Stimulated activated CD8-positive, alpha-beta memory T cell treated with anti-CD3 and anti-CD28 coated beads, Interleukin-7, amount 100 ng/mL, for 24 hours (primary cell): ENCODE results near the gene OMD.

Source experiments
- DNase-seq: peaks from one replicate; pipeline ENCODE4 v3.0.0-alpha.2; 2020; ENCODE audit warnings: low read depth

Gene OMD, protein sequence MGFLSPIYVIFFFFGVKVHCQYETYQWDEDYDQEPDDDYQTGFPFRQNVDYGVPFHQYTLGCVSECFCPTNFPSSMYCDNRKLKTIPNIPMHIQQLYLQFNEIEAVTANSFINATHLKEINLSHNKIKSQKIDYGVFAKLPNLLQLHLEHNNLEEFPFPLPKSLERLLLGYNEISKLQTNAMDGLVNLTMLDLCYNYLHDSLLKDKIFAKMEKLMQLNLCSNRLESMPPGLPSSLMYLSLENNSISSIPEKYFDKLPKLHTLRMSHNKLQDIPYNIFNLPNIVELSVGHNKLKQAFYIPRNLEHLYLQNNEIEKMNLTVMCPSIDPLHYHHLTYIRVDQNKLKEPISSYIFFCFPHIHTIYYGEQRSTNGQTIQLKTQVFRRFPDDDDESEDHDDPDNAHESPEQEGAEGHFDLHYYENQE

DNA sequence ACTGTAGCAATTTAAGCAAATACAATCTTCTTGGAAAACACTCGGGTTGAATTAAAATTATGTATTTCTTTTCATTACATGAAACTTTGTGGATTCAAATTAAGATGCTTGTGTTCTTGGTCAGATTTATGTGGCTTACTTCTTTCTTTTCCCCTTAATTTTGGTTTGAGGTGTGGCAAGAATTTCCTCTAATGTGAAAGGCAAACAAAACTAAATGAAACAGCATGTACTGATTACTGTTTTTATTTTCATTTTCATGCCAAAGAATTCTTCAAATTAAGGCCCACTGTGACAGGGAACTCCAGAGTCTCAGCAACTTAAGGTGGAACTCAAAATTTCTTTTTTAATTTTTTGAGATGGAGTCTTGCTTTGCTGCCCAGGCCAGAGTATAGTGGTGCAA, at the start of gene OMD:
TSS of gene OMD (minus strand) at position 132 of the 400 bp plus-strand sequence. CDS start 6,913 bp downstream, outside the sequence.
- DNase-seq = no peak

DNA sequence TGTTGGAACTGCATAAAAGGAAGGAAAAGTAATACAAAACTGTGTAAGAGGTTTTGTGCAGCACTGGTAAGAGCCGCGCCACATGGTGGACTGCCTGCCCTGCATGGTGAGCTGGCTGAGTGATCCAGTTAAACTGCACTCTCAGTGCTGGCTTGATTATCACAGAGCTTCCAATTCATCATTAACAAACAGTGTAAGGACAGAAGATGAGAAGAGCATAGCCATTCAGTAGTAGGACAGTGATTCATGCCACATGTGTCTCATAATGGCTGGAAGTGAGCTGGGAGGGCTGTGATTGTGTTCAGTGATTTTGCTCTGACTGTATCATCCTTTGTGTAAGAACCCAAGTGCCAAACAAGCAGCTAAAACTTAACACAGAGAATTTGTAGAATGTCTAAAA, 43.9 kb upstream of the OMD start:
- DNase-seq = no peak

DNA sequence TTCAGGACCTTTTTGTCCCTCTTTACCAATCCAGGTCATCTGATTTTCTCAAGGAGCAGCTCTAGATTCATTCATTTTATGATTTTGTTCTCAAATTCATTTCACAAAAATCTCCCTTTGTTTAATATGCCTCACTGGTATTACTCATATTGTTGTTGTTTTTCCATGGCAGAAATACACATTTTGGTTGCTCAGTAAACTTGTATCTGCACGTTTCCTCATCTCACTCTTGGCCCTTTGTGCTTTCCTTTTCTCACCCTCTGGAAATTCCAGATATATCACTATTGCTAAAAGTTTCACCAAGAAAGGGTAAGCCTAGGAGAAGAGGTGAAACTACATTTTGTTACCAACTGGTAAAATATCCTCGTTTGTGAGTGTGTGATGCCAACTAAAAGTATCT, 43.2 kb upstream of the OMD start:
- DNase-seq = no peak

DNA sequence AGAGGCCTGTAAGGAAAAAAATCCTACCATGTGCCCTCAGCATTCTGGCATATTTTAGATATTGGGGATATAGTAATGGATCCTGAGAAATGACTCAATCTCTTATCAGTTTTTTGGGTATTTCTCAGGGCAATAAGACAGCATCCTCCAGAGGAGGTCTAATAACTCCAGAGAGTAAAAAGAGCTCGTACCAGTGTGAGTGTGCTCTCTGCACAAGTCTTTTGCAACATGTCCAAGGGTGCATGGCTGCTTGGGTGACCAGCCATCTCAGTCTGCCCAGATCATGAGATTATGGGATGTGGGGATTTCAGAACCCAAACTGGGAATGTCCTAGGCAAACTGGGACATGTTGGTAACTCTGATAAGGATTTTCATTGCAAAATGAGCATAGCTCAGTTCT, 42.8 kb upstream of the OMD start:
- no peak for DNase-seq

DNA sequence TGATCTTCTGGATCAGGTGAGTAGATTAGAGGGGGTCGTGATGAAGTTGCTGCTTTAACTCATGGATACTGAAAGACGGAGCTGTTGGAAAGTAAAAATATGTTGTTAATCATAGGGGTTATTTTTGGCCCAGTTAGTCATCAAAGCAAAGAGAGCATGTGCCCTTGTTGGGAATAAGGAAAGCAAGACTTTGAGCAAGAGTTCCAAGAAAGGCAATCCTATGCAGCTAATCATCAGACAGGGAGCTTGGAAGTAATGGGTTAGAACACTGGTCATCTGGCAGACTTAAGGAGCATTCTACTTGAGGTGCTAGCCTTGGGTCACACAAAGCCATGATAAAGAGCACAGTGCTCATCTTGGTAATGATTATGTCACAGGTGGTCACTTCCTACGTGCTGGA, 39.7 kb upstream of the OMD start:
- no peak for DNase-seq

DNA sequence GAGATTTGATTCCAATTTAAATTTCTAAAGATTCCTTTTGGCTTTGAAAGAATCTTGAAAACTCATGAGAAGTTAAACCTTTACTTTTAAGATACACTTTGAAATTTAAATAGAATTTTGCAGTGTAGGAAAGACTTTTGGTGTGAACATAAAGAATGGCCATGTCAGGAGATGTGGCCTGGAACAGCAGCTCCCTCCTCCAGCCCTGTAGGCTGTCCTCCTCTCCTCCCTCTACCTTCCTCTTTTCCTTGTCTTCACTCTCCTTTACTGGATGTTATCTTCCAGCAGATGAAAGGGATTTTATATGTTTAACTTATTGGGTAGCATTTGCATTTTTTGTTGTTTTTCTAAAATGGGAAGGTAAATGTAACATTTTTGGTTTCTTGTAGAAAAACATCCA, 39.1 kb upstream of the OMD start:
- no peak for DNase-seq

DNA sequence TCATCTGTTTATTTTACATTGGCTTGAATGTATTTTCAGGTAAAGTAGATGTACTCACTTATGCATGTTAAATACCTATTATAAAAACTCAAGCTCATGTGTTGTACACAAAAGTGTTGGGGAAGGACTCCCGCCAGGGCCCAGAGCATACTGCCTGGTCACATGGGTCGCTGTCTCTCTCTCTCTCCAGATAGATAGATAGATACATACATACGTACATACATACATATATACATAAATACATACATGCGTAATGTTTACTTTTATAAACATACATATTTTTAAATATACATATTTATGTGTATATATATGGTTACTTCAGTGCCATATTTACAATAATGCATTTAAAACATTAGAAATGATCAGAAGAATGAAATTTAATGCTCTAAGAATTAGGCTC, 33.3 kb upstream of the OMD start:
- DNase-seq = no peak

DNA sequence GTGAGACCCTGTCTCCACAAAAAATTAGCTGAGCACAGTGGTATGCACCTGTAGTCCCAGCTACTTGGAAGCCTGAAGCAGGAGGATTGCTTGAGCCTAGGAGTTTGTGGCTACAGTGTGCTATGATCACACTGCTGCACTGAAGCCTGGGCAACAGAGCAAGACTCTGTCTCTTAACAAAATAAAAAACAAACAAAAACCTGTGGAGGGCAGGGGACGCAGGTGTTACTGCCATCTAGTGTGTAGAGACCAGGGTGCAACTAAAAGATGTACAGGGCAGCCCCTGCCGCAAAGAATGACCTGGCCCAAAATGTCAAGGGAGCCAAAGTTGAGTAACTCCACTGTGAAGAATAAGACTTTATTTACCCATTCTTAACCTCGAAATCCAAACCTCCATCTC, 30.9 kb upstream of the OMD start:
- DNase-seq = no peak

DNA sequence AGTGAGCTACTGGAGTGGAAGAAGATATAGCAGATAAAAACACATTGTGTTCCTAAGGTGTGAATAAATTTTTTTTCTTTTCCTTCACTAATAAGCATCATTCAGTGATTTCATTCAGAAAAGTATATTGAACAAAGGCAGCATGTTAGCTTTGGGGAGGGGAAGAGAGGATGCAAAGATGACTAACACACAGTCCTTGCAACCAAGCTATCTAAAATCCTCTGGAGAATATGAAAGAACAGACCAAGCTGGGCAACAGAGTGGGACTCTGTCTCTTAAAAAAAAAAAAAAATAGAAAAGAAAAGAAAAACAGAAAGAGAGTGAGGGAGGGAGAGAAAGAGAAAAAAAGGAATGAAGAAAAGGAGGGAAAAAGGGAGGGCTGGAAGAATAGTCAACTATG, 22.3 kb upstream of the OMD start:
- DNase-seq = no peak

DNA sequence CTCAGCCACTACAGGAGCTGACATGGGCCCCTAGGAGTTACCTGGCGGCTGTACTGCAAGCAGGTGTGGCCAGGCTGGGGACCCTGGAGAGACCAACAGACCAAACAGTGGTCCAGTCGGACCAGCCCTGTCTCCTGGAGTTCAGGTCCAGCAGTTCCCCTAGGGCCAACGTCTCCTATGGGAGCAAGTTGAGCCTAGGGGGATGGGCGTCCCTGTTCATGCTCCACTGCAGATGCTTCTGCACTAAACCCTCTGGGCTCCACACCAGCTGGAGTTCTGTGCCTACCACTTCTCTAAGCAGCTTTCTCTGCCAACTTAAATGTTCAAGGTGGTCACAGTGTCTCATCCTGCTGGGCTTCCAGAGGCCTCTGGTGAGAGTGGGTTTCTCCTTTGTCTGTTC, 20.6 kb upstream of the OMD start:
- no peak for DNase-seq

DNA sequence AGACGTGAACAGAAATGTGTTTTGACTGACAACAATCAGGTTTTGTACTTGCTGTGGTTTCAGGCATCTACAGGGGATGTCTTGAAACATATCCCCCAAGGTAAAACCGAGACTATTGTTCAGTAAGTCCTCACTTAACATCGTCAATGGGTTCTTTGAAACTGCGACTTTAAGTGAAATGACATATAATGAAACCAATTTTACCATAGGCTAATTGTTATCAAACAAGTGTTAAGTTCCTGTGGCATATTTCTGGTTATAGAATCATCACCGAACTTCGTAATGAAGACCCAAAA, 16.4 kb upstream of the OMD start:
- no peak for DNase-seq

DNA sequence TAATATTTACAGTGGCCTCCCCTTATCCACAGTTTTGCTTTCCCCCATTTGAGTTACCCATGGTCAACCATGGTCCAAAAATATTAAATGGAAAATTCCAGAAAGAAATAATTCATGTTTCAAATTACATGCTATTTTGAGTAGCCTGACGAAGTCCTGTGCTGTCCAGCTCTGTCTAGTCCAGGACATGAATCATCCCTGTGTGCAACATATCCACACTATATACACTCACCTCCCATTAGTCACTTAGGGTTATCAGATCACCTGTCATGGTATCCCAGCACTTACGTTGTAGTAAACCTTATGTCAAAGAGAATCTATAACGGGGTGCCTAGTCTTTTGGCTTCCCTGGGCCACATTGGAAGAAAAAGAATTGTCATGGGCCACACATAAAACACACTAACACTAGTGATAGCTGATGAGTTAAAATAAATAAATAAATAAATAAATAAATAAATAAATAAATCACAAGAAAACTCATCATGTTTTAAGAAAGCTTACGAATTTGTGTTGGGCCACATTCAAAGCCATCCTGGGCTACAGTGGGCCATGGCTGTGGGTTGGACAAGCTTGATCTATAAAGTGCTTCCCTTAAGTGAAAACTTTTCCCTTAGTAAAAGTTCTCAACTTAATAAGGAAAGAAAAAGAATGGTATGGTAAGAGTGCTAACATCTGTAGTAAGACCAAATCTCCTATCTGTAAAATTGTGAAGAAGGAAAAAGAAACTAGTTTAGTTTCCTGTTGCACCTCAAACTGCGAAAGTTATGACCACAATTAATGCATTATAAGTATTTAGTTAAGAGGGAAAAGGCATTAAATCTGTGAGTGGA, 15.9 kb upstream of the OMD start:
- DNase-seq = no peak

DNA sequence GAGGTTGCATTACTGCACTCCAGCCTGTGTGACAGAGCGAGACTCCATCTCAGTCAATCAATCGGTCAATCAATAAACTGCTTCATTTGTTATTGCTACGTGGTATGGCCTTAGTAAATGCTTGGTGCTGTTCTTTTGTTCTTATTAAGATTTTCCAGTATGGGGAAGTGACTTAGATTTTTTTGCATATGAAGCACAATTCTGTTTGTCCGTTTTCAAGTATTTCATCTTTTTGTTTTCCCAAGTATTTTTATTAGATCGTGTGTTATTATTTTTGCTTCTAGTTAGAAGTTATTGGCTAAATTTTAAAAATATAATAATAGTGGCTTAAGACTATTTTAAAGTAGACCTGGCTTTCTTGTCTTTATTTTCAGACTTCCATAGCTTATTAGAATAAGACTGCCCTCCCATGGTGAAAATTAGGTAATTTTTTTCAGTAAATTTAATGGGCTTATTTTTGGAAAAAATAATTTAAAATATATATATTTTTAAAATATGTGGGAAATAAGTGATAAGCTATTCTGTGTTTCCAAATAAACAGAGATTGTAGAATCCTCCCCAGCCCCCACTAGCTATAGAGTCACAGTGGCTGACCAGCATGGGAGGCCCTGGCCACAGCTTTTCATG, 14.7 kb upstream of the OMD start:
- no peak for DNase-seq

DNA sequence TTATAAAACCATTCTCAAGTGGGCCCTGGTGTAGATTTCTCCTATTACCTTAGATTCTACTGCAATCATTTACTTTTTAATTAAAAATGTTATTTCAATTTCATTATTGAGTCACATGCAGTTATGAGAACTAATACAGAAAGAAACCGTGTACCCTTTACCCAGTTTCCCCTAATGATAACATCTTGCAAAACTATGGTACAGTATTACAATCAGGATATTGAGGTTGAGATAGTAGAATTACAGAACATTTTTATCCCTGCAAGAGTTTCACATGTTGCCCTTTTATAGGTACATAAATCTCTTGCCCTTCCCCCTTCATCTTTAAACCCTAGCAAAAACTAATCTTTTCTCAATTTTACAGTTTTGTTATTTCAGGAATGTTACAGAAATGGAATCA, 11.0 kb upstream of the OMD start:
- DNase-seq = no peak

DNA sequence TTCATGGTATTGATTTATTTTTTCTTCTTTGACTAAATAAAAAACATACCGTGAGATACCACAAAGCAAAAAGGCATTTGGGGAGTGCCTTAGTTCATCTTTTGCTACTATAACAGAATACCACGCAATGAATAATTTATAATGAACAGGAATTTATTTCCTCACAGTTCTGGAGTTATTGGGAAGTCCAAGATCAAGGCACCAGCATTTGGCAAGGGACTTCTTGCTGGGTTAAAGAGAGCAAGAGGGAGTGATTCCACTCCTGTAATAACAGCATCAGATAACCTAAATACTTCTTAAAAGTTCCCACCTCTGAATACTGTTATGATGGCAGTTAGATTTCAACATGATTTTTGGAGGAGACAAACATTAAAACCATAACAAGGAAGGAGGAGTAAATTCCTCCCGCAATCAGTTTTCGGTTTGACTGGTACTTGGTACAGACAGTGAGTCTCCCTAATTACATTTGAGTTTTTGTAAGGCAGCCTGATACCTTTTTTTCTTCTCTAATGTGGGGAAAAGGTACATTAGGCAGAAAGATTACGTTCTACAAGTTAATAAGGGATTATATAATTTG, 8.8 kb upstream of the OMD start:
- no peak for DNase-seq

DNA sequence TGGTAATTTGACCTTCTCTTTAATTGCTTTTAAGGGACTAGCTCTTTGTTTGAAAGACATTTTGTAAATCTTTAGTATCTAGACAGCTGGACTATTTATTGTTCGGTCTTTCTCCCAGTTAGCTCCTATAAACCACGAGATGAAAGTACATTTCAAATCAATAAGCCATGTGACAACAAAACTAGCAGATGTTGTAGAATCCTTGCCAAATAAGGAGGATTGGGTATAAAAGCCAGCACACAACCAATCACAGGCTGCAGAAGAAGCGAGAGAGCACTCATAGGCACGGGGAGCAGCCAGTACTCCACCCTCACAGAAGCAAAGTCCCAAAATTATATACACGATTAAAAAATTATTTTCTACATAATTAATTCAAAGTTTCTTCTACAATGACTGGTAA, 8.1 kb upstream of the OMD start:
- no peak for DNase-seq

DNA sequence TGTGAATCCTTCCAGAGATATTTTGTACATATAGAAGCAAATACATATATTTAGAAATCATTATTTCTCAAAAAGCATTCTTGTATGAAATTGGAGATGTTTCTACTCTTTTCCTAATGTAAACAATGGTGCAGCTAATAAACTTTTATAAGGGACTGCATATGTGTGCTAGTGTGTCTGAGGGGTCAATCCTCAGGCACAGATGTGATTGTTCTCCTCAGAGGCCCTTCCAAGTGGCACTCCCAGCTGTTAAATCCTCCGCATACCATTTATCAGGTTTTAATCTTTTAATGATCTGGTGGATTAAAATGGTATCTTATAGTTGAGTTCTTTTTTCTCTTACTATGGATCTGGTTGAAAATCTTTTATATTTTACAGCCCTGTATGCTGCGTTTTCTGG, 5.6 kb upstream of the OMD start:
- no peak for DNase-seq

DNA sequence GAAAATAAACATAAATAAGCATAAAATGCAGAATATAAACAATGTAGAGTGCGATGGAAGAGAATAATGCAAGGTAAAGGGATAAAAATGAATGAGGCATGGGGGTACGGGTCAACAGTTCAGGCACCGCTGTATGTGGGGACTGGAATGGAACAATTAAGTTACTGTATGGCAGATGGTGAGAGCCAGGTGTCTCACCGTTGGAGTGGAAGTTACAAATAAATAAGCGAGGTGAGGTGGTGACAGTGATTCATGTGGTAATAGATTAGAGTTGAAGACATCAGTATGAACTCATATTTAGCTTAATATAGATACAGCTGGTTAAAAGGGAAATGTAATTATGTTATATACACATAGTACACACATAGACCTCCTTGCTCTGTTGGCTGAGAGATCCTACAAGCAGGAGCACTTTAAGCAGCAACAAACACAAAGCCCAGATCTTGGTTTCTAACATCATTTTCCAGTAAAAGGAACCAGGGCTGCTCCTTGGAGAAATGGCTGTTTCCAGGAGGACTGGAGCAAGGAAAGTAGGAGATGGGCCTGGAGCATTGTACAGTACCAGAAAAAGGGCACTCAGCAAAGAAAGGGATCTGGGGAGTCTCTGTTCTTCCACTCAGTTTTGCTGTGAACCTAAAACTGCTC, 2.4 kb upstream of the OMD start:
- DNase-seq = no peak

DNA sequence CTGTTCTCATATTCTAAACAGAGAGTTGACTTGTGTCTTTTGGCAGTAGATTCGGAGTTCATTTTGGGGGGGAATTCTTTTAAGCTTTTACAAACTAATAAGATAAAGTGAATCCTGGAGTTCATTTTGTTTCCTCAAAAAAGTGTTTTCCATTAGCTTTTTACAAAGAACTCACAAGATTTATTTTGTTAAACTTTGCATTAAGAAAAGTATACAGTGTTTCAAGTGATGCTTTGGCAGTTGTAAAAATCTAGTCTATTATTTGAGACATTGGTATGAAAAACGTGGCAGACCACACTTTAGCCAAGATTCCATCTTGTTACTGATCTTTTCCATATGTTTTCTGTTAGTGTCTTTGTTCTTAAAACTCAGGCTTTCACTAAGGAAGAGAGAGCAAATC, 1.2 kb upstream of the OMD start:
- no peak for DNase-seq

DNA sequence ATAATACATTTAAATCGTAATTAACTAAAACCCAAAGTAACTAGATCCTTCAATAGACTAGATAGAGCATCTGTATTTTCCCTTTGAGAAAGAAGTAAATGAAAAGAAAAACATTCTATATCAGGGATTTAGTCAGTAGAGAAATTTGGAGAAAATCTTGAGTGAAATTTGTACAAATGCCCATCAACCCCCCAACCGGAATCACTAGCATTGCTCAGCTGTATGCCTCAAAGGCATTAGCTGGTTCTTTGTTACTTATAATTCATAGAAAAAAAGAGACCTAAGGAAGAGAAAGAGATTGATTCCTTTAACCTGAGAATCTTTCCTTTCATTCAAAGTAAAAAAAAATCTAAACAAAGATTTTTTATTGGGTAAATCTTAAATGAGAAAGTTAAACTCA, 659 bp downstream of the OMD start:
- DNase-seq = no peak

DNA sequence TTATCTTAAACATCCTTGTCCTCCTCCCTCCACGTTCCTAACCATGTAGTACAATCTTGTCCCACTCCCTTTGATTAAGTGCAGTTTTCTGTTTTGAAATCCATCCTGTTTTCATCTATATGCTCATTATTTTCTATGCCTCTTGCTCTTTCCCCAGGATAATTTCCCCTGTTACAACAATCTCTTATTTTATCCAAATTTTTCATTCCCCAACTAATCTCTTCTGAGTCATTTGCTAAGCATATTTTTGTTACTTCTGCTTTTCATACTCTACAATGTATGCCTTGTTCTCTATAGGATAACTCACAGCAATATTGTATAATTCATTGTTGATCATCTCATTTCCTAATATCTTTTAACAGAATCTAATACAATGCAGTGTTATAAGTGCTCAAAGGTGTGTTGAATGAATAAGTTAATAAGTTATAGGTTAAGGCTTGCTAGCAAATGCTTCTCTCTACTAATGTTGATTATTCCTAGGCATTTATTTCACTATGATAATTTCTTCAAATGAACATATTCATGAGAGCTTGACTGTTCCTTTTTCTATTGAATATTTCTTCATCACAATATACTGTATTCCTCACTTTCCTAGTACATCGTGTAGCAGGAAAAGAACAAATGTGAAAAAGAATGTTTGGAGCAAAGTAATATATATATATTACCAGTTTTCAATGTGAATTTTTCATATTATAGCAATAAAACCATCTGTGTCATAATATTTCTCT, 1.5 kb downstream of the OMD start:
- DNase-seq = no peak

DNA sequence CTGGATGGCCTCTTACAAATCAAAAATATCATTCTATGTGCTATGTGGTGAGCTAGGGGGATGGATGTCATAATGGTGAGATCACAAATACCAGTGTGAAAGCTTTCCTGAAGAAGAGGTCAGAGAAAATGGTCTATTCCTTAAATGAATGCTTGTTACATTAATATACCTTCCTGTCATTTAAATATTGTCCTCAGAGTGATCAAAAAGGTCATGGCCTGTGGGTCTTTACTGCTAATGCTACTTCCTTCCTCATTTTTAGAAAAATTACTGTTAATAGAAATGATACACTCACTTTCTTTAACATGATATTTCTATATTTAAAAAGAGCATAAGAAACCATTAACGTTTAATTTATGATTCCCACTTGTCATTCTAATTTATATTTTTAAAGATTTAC, 9.7 kb downstream of the OMD start:
- no peak for DNase-seq
